ENCODE measurements around the gene TSC2. TPM values are rescaled to one million over a fixed set of nuclear protein-coding genes. Genes with fewer than 3 reads are reported as not detected.

The TSC2 gene
- total and polyA plus RNA-seq, 9 of the 15 experiments (the other 6 are each of a cell fraction or from before 2014, with no cell fraction given): 1.3 to 68.1 (median 16.6) TPM

GRCh38 chr16:2003827-2004641 lies 43.8 kb upstream of the TSC2 start (continued):
- TF ChIP-seq E2F5 (CRISPR knock-in tag; IDR thresholded peaks at IDR 0.05): no peak
- TF ChIP-seq E2F4 (CRISPR knock-in tag; IDR thresholded peaks at IDR 0.05; ENCODE audit: low read depth): 0 out of 2 replicates have a peak, but pooled peaks have one; percentile 8
- TF ChIP-seq, protein P1, sequence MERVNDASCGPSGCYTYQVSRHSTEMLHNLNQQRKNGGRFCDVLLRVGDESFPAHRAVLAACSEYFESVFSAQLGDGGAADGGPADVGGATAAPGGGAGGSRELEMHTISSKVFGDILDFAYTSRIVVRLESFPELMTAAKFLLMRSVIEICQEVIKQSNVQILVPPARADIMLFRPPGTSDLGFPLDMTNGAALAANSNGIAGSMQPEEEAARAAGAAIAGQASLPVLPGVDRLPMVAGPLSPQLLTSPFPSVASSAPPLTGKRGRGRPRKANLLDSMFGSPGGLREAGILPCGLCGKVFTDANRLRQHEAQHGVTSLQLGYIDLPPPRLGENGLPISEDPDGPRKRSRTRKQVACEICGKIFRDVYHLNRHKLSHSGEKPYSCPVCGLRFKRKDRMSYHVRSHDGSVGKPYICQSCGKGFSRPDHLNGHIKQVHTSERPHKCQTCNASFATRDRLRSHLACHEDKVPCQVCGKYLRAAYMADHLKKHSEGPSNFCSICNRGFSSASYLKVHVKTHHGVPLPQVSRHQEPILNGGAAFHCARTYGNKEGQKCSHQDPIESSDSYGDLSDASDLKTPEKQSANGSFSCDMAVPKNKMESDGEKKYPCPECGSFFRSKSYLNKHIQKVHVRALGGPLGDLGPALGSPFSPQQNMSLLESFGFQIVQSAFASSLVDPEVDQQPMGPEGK (CRISPR knock-in tag; IDR thresholded peaks at IDR 0.05; ENCODE audit: borderline replicate concordance): no peak
- no peak for TF ChIP-seq SIN3B (IDR thresholded peaks at IDR 0.05; ENCODE audit: low read depth)
- TF ChIP-seq SRF (CRISPR knock-in tag; IDR thresholded peaks at IDR 0.05): peak in 1 of 2 experiments; percentile 86; a peak in 1 of 4 replicates
- no peak for TF ChIP-seq PTBP1 (IDR thresholded peaks at IDR 0.05; ENCODE audit: low read depth, low read length)
- TF ChIP-seq TAF15 (IDR thresholded peaks at IDR 0.05; ENCODE audit: low read depth, low read length): no peak
- TF ChIP-seq PCBP2 (IDR thresholded peaks at IDR 0.05; ENCODE audit: low read depth, low read length, poor library complexity, severe bottlenecking): no peak
- TF ChIP-seq ZNF384 (IDR thresholded peaks at IDR 0.05; ENCODE audit: low read depth, low read length): 0 out of 2 replicates have a peak, but pooled peaks have one; percentile 35
- TF ChIP-seq GMEB1 (CRISPR knock-in tag; IDR thresholded peaks at IDR 0.05): no peak
- 0 out of 2 replicates have a peak, but pooled peaks have one; percentile 42 for TF ChIP-seq KLF16 (IDR thresholded peaks at IDR 0.05)
- no peak for TF ChIP-seq HOMEZ (CRISPR knock-in tag; IDR thresholded peaks at IDR 0.05)
- no peak for TF ChIP-seq RNF219 (CRISPR knock-in tag; IDR thresholded peaks at IDR 0.05)

All from K562 (cell line).